Measurements from ENCODE around the gene SEC31A.

- no peak for TF ChIP-seq GATA3 (IDR thresholded peaks at IDR 0.05; ENCODE audit: low read depth, low read length)
- TF ChIP-seq GATA2 (IDR thresholded peaks at IDR 0.05; ENCODE audit: low read depth, low read length) = no peak
Measured at GRCh38 chr4:82773057-82773456, 117.9 kb downstream of the SEC31A start.
